Activated CD8-positive, alpha-beta T cell treated with anti-CD3 and anti-CD28 coated beads, Interleukin-2, amount 10 ng/mL, durations not matched to agents 7 days and 5 days (primary cell): ENCODE data around the gene EOGT. TPM values are rescaled to one million over a fixed set of nuclear protein-coding genes. Genes with fewer than 3 reads are reported as not detected.

Source experiments
- ATAC-seq: fragments of 150-1000 bp; cut with Tn5 transposase; one replicate; pipeline ENCODE4 v1.10.0; 2021; ENCODE audit warnings: moderate library complexity
- CTCF ChIA-PET: fragments of 350-600 bp; sonication (Branson Sonifier 250); formaldehyde crosslinking; loops from one replicate; lab custom pipeline; 2021; ENCODE audit warnings: antibody characterized with exemption; lab: Charles Lee
- POLR2A ChIA-PET: fragments of 350-600 bp; sonication (Branson Sonifier 250); formaldehyde crosslinking; loops from one replicate; lab custom pipeline; 2021; ENCODE audit warnings: antibody characterized with exemption; lab: Charles Lee
- DNase-seq: peaks from one replicate; pipeline ENCODE4 v3.0.0-alpha.2; 2020
- H3K27ac Mint-ChIP-seq: one replicate; pipeline ENCODE4 v1.8.0; 2021; ENCODE audit warnings: mild to moderate bottlenecking, mixed read lengths
- H3K27me3 Mint-ChIP-seq: one replicate; pipeline ENCODE4 v1.8.0; 2021; ENCODE audit warnings: low read depth, mixed read lengths
- H3K36me3 Mint-ChIP-seq: one replicate; pipeline ENCODE4 v1.8.0; 2021; ENCODE audit warnings: low read depth, mixed read lengths
- H3K4me1 Mint-ChIP-seq: one replicate; pipeline ENCODE4 v1.8.0; 2021; ENCODE audit warnings: low read depth, mixed read lengths
- H3K4me3 Mint-ChIP-seq: one replicate; pipeline ENCODE4 v1.8.0; 2021; ENCODE audit warnings: mild to moderate bottlenecking, mixed read lengths
- H3K9me3 Mint-ChIP-seq: one replicate; pipeline ENCODE4 v1.8.0; 2022; ENCODE audit warnings: mixed read lengths; ENCODE audit not compliant: insufficient read depth
- total RNA-seq, 2 experiments: library from RNA; stranded (reverse); gene quantifications; one replicate each; pipeline ENCODE4 v1.2.3, GENCODE V29; 2021

Gene EOGT
- total RNA-seq, 2 experiments from 2014 or later: 9.4 to 13.6 TPM

DNA sequence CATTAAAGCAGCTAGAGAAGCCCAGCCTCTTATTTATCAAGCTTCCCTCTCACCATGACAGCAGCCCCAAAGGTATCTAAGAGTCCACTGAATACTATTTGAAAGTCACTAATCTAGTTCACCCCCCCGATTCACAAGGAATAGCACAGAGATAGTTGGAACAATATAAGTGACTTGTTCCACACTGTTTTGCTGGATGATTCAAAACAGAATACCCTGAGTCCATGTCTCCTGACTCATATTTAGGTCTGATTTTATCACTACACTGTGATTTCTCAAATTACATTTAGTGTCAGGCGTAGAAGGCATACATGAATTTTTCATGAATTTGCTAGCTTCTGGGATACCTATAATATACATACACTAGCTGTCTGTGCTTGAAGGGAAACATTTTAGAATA is 18.7 kb upstream of the EOGT start:
- Mint-ChIP-seq H3K4me1 (peaks cover 2% of the 10 kb centered on the region), H3K27ac (no peak overlapping the region), H3K36me3 (peaks cover 67% of the 10 kb centered on the region), H3K4me3 (no peak overlapping the region), H3K27me3 (no peaks in the 10 kb centered on the region), H3K9me3 (no peaks in the 10 kb centered on the region)
- ChIA-PET CTCF (no interaction called here), POLR2A (no interaction called here)
- DNase-seq: no peak
- no peak for ATAC-seq

DNA sequence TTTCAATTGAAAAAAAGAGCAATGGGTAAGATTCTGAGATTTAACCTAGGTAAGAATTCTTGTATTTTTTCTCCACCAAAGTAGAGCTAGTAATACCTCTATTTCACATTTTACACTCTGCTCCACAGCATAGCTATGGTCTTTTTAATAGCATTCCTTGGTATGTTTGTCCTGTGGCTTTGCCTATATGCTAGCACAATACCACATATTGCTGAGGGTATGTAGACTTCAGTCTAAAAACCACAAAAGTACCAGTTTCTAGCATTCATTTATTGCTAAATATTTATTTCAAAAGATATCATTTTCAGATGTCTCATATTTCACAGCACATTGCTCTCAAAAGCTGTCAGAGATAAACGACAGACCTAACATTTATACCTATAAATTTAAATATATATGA is 18.2 kb upstream of the EOGT start:
- ChIA-PET POLR2A (no interaction called here), CTCF (no interaction called here)
- ATAC-seq (no peak), DNase-seq (no peak)
- Mint-ChIP-seq H3K27me3 (no peaks in the 10 kb centered on the region), H3K36me3 (peaks cover 66% of the 10 kb centered on the region), H3K4me1 (peaks cover 2% of the 10 kb centered on the region), H3K27ac (no peak overlapping the region), H3K9me3 (no peaks in the 10 kb centered on the region), H3K4me3 (no peak overlapping the region)

DNA sequence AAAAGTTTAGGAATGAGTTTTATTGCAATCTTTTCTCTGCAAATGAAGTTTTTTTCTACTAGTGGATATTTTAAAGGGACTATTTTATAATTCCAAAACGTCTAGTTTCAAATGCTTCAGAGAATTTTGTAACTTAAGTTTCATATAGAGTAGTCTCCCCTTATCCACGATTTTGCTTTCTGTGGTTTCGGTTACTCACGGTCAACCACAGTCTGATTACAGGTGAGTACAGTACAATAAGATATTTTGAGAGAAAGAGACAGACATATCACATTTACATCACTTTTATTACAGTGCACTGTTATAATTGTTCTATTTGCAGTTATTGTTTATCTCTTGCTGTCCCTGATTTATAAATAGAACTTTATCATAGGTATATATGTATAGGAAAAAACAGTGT is 7.4 kb upstream of the EOGT start:
- no peak overlapping the region for H3K27ac Mint-ChIP-seq
- ChIA-PET POLR2A (interaction anchor here (1.0 kb wide), 1 partner anchor 44 kb away, joined by 3 read pairs; no protein-coding TSS in a partner anchor), CTCF (interaction anchor here (0.6 to 1.3 kb wide), 2 partner anchors 12 to 1413 kb away, joined by 3 read pairs; no protein-coding TSS in a partner anchor)
- no peak overlapping the region for H3K4me3 Mint-ChIP-seq
- no peaks in the 10 kb centered on the region for H3K27me3 Mint-ChIP-seq
- ATAC-seq: no peak
- peaks cover 42% of the 10 kb centered on the region for H3K36me3 Mint-ChIP-seq
- no peaks in the 10 kb centered on the region for H3K9me3 Mint-ChIP-seq
- DNase-seq: no peak
- H3K4me1 Mint-ChIP-seq: peaks cover 7% of the 10 kb centered on the region

DNA sequence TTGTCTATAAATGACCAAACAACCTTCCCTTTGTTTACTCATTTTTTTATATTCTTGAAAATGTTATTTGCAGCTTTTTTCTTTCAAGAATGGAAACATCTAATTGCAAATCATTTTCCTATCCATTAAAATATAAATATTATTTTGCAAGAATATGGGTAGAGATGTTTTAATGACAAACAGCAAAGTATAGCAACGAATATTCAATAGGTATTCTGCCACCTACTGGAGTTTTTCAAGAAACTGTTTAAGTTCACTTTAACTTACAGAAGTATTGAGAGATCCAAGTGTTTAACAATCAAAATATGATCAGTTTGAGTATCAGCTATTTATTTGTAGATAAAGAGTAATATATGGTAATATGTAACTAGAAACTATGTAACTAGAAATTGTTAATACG is 6.9 kb upstream of the EOGT start:
- ATAC-seq (no peak), DNase-seq (no peak)
- H3K4me1 Mint-ChIP-seq: peaks cover 7% of the 10 kb centered on the region
- H3K36me3 Mint-ChIP-seq: peaks cover 40% of the 10 kb centered on the region
- ChIA-PET POLR2A (interaction anchor here (1.0 kb wide), 1 partner anchor 44 kb away, joined by 3 read pairs; no protein-coding TSS in a partner anchor), CTCF (interaction anchor here (0.6 to 1.3 kb wide), 2 partner anchors 13 to 1413 kb away, joined by 3 read pairs; no protein-coding TSS in a partner anchor)
- no peak overlapping the region for H3K4me3 Mint-ChIP-seq
- H3K9me3 Mint-ChIP-seq: no peaks in the 10 kb centered on the region
- no peak overlapping the region for H3K27ac Mint-ChIP-seq
- no peaks in the 10 kb centered on the region for H3K27me3 Mint-ChIP-seq

DNA sequence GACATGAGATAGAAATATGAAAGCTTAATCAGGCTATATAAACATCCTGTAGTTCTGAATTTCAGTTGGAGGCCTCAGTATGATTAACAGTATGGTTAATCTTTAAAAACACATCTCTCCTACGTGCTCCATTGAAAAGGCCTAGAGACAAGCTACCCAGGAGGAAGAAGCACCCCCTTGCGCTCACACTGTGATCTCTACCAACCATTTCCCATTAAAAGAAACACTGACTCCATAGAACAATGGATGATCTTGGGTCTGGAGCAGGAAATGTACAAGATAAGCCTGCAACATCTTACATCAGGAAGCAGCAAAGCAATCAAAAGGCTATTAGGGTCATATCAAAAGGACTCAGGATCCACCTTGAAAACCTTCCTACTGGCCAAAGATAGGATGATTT is 3.4 kb upstream of the EOGT start:
- Mint-ChIP-seq H3K4me3 (no peak overlapping the region), H3K27ac (no peak overlapping the region), H3K27me3 (no peaks in the 10 kb centered on the region), H3K4me1 (peaks cover 30% of the 10 kb centered on the region), H3K9me3 (peaks cover 5% of the 10 kb centered on the region), H3K36me3 (peaks cover 38% of the 10 kb centered on the region)
- ChIA-PET CTCF (no interaction called here), POLR2A (no interaction called here)
- DNase-seq (no peak), ATAC-seq (no peak)

DNA sequence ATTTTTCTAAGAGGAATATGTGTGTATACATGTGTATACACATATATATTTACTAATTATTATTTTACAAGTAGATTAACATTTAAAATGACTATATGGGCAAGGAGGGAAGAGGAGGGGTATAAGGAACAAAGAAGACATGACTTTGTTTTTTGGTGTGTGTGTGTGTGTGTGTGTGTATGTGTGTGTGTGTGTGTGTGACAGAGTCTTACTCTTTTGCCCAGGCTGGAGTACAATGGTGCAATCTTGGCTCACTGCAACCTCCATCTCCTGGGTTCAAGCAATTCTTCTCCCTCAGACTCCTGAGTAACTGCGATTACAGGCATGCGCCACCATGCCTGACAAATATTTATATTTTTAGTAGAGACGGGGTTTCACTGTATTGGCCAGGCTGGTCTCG is 2.6 kb upstream of the EOGT start:
- Mint-ChIP-seq H3K36me3 (peaks cover 35% of the 10 kb centered on the region), H3K27me3 (no peaks in the 10 kb centered on the region), H3K4me1 (peaks cover 26% of the 10 kb centered on the region), H3K4me3 (no peak overlapping the region), H3K27ac (no peak overlapping the region), H3K9me3 (peaks cover 5% of the 10 kb centered on the region)
- ATAC-seq: no peak
- CTCF ChIA-PET: no interaction called here
- no peak for DNase-seq
- POLR2A ChIA-PET: no interaction called here

GRCh38 chr3:69014022-69014580 is 617 bp upstream of the EOGT start:
- H3K4me1 Mint-ChIP-seq: peaks cover 23% of the 10 kb centered on the region
- peak overlapping the region; percentile 79 for H3K4me3 Mint-ChIP-seq
- peaks cover 38% of the 10 kb centered on the region for H3K36me3 Mint-ChIP-seq

DNA sequence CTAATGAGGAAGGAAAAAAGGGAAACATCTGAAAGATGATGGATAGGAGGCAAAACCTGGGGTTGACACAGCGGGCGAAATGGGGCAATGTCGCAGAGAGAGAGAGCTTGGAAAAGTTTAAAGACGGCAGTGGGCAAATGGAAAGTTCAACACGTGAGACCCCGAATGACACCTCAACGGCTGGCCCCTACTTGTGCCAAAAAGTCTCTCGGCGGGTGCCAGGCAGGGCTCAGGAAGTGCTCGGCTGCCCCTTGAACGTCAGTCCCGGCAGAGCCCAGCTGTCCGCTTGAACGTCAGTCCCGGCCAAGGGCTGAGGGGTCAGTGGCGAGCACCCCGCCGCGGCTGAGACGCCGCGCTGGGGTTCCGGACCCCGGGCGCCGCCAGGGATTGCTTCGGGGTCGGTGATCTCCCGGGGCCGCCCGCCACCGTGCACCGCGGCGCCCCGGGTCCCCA is 658 bp downstream of the EOGT start:
- H3K4me1 Mint-ChIP-seq: peaks cover 23% of the 10 kb centered on the region
- H3K4me3 Mint-ChIP-seq: peak overlapping the region; percentile 72
- CTCF ChIA-PET: interaction anchor here (1.1 to 1.8 kb wide), 3 partner anchors 32 to 72 kb away, joined by 3 to 5 read pairs (median 5); partner anchors contain the start of gene ARL6IP5
- POLR2A ChIA-PET: interaction anchor here (0.9 kb wide), 1 partner anchor 79 kb away, joined by 3 read pairs; no protein-coding TSS in a partner anchor
- peaks cover 32% of the 10 kb centered on the region for H3K36me3 Mint-ChIP-seq
- peaks cover 5% of the 10 kb centered on the region for H3K9me3 Mint-ChIP-seq
- no peak for ATAC-seq
- DNase-seq: peak; percentile 28
- H3K27me3 Mint-ChIP-seq: no peaks in the 10 kb centered on the region
- peak overlapping the region; percentile 84 for H3K27ac Mint-ChIP-seq

More at GRCh38 chr3:69014022-69014580, 617 bp upstream of the EOGT start:
- Mint-ChIP-seq H3K27ac (peak overlapping the region; percentile 80), H3K9me3 (peaks cover 5% of the 10 kb centered on the region), H3K27me3 (no peaks in the 10 kb centered on the region)
- ATAC-seq: no peak
- ChIA-PET CTCF (interaction anchor here (1.0 to 1.8 kb wide), 6 partner anchors 12 to 106 kb away, joined by 3 to 5 read pairs (median 4); partner anchors contain the start of gene ARL6IP5), POLR2A (interaction anchor here (0.6 to 0.9 kb wide), 3 partner anchors 81 to 188 kb away, joined by 3 to 4 read pairs (median 3); no protein-coding TSS in a partner anchor)
- no peak for DNase-seq

- Mint-ChIP-seq H3K27me3 (no peaks in the 10 kb centered on the region), H3K4me1 (peaks cover 23% of the 10 kb centered on the region), H3K9me3 (peaks cover 5% of the 10 kb centered on the region), H3K27ac (peak overlapping the region; percentile 84), H3K4me3 (peak overlapping the region; percentile 72), H3K36me3 (peaks cover 28% of the 10 kb centered on the region)
- ChIA-PET POLR2A (interaction anchor here (0.9 kb wide), 1 partner anchor 80 kb away, joined by 3 read pairs; no protein-coding TSS in a partner anchor), CTCF (interaction anchor here (1.1 to 1.8 kb wide), 2 partner anchors 53 to 72 kb away, joined by 3 to 5 read pairs; partner anchors contain the start of gene ARL6IP5)
- no peak for DNase-seq
- no peak for ATAC-seq
Observed at GRCh38 chr3:69012100-69012799, 1.2 kb downstream of the EOGT start.

DNA sequence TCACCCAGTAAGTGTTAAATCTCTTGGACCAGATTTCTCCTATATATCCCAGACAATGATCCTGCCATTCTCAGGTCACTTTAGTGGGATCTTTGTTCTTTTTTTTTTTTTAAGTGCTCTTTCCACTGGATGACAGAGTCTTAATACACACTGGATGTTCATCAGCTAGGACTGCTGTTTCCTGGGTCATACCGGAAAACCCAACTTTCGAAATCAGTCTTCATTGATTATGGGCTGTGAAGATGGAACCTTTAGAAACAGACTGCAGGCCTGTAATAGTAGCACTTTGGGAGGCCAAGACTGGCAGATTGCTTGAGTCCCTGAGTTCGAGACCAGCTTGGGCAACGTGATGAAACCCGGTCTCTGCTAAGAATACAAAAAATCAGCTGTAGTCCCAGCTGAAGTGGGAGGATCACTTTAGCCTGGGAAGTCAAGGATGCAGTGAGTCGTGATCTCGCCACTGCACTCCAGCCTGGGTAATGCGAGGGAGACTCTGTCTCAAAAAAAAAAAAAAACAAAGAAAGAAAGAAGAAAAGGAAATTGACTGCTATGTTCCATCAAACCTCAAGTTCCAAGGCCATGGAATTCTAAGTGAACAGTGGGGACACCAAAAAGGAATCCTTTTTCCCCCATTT is 2.3 kb downstream of the EOGT start:
- peaks cover 23% of the 10 kb centered on the region for H3K4me1 Mint-ChIP-seq

More for the DNA sequence above, 2.3 kb downstream of the EOGT start:
- Mint-ChIP-seq H3K36me3 (peaks cover 23% of the 10 kb centered on the region), H3K4me3 (no peak overlapping the region), H3K27ac (no peak overlapping the region), H3K9me3 (peaks cover 5% of the 10 kb centered on the region), H3K27me3 (no peaks in the 10 kb centered on the region)
- ATAC-seq (no peak), DNase-seq (no peak)
- POLR2A ChIA-PET: interaction anchor here (0.8 kb wide), 1 partner anchor 41 kb away, joined by 3 read pairs; the partner anchor contains the start of gene TMF1
- CTCF ChIA-PET: interaction anchor here (0.9 to 1.3 kb wide), 2 partner anchors 10 to 108 kb away, joined by 3 to 4 read pairs; no protein-coding TSS in a partner anchor
